ENCODE results near the gene EGLN3.

The EGLN3 gene

GRCh38 chr14:33950320-33951182, at the start of gene EGLN3:
EGLN3 (minus strand) TSS chr14:33951074; CDS start chr14:33950752, 322 bp downstream.
- TF ChIP-seq GATA3 (IDR thresholded peaks at IDR 0.05; ENCODE audit: low read depth, low read length) (no peak), GATA2 (IDR thresholded peaks at IDR 0.05; ENCODE audit: low read depth, low read length) (no peak)

DNA sequence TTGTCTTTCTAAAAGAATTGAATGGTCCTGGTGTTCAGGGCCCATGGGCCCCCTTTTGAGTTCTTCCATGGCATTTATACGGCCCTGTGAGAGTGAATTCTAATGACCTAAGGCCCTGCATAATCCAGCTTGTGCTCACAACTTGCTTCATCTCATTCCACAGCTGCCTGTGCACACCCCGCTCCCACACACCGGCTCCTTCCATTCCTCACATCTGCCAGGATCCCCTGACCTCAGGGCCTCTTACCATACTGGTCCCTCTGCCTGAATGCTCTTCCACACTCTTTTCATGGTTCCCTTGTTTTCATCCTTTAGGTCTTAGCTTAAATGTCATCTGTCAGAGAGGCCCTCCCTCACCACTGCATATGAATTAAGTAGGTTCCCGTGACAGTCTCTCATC, 49.5 kb upstream of the EGLN3 start:
- TF ChIP-seq GATA3 (IDR thresholded peaks at IDR 0.05; ENCODE audit: low read depth, low read length) (no peak), GATA2 (IDR thresholded peaks at IDR 0.05; ENCODE audit: low read depth, low read length) (no peak)

- TF ChIP-seq GATA3 (IDR thresholded peaks at IDR 0.05; ENCODE audit: low read depth, low read length) = no peak
Observed at GRCh38 chr14:33999771-34000291, 49.0 kb upstream of the EGLN3 start.

GRCh38 chr14:33997611-33998010, 46.7 kb upstream of the EGLN3 start:
- TF ChIP-seq GATA3 (IDR thresholded peaks at IDR 0.05; ENCODE audit: low read depth, low read length) = no peak
- no peak for TF ChIP-seq GATA2 (IDR thresholded peaks at IDR 0.05; ENCODE audit: low read depth, low read length)

DNA sequence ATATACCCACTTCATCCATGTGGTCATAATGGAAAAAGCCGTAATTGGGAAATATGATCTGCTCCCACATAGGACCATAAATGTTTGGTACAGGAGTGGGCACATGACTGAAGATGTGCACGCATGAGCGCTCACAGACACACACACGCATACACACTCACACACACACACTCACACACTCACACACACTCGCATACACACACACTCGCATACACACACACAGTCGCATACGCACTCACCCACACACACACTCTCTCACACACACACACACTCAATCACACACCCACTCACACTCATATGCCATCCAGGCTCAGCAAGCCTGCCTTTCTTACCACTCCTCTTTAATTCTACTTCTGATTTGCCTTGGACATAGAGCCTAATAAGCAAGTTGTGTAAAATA, 45.6 kb upstream of the EGLN3 start:
- no peak for TF ChIP-seq GATA2 (IDR thresholded peaks at IDR 0.05; ENCODE audit: low read depth, low read length)
- no peak for TF ChIP-seq GATA3 (IDR thresholded peaks at IDR 0.05; ENCODE audit: low read depth, low read length)

DNA sequence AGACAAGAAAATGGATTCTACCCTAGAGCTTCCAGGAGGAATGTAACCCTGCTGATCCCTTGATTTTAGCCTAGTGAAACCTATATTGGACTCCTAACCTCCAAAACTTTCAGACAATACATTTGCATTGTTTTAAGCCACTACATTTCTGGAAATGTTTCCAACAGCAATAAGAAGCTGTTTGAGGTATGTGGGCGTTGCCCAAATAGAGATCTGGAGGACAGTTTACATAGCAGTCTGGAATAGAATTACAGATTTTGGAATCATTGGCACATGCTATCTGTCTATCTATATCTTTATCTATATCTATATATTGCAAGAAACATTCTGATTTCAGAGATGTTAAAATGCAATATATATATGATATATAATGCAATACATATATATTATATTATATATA, 42.4 kb upstream of the EGLN3 start:
- TF ChIP-seq GATA2 (IDR thresholded peaks at IDR 0.05; ENCODE audit: low read depth, low read length) (no peak), GATA3 (IDR thresholded peaks at IDR 0.05; ENCODE audit: low read depth, low read length) (no peak)

DNA sequence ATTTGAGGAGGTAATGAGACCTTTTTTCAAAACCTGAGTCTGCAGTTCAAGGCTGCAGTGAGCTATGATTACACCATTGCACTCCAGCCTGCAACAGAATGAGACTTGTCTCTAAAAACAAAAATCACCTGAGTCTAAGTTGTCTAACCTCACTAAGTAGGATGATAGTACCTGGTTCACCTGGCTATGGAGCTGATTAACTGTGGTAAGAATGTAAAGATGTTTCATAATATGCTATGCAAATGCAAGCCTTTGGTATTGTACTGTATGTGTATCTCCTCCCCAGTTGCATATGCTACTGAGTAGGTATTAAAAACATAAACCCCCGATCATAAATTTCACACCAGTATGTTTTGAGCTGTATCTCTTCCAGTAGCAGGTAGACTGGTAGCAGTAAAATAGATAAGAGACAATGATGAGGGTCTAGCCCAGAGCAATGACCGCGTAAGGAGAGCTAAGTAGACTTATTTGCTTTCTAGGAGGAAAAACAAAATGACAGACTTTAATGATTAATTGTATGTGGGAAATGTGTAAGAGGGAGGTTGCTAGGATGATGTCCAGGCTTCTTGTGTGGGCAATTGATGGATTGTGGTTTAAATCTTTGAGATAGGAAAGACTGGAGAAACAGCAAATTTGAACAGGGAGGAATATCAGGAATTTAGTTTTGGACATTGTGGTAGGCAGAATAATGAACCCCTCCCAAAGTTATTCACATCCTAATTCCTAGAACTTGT, 41.6 kb upstream of the EGLN3 start:
- TF ChIP-seq GATA3 (IDR thresholded peaks at IDR 0.05; ENCODE audit: low read depth, low read length) = no peak
- TF ChIP-seq GATA2 (IDR thresholded peaks at IDR 0.05; ENCODE audit: low read depth, low read length) = no peak

DNA sequence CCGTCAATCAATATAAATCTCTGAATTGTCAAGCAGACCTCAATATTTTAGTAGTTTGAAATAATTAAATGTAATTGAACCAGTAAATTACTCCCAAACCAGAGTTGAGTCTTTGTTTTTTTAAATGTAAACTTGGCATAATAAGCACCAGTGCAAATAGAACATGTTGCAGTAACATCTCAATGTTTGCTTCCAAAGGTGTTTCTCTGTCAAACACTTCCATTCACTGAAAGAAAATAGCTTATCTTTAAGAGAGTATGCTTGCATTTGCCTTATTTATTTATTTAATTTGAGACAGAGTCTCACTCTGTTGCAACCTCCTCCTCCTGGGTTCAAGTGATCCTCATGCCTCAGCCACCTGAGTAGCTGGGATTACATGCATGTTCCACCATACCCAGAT, 39.9 kb upstream of the EGLN3 start:
- TF ChIP-seq GATA2 (IDR thresholded peaks at IDR 0.05; ENCODE audit: low read depth, low read length) (no peak), GATA3 (IDR thresholded peaks at IDR 0.05; ENCODE audit: low read depth, low read length) (no peak)

DNA sequence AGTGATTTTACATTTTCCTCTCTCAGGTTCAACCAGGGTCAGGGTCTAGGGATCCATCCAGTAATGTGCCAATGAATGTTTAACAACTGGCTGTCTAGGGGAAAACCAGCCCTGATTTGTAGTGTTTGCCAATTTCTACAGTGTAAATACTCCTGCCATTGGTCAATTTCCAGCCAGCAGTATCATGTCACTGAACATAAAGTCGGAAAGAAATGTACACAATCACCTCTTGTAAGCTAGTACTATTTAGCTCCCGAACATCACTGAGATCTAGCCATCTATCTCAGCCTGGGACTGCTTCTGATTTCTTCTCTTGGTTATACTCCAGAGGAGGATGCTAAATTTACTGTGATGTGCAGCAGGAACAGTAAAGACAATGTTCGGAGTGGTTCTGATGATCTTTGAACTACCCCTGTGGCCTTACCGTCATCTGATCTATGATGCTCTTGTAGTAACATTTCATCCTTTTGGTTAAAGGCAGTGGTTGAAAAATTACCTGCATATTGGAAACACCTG, 36.7 kb upstream of the EGLN3 start:
- no peak for TF ChIP-seq GATA2 (IDR thresholded peaks at IDR 0.05; ENCODE audit: low read depth, low read length)
- TF ChIP-seq GATA3 (IDR thresholded peaks at IDR 0.05; ENCODE audit: low read depth, low read length) = no peak

DNA sequence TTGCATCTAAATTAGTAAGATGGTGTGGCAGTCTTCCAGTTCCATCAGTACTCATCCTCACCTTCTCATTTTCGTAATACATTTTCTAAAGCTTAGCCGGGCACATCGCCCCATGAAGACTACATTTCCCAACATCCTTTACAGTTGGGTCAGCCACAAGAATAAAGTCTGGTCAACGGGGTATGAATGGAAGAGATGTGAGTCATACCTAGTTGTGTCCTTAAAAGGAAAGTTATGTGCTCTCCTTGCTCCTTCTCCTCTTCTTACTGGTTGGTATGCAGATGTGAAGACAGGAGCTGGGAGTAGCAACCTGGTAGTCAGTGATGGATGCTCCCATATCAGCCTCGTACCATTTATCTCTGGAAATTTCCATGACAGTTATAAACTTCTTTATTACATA, 35.9 kb upstream of the EGLN3 start:
- TF ChIP-seq GATA2 (IDR thresholded peaks at IDR 0.05; ENCODE audit: low read depth, low read length) (no peak), GATA3 (IDR thresholded peaks at IDR 0.05; ENCODE audit: low read depth, low read length) (no peak)

DNA sequence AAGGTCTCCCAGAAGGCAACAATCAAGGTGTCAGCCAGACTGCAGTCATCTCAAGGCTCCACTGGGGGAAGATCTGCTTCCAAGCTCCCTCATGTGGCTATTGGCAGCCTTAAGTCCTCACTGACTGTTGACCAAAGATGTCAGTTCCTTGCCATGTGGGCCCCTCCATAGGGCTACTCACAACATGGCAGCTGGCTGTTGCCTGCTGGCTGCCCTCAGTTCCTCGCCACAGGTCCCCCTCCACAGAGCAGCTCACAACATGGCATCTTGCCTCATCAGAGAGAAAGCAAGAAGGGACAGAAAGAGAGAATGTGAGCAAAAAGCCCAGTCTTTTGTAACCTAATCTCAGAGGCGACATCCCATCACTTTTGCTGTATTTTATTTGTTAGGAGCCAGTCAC, 34.4 kb upstream of the EGLN3 start:
- TF ChIP-seq GATA2 (IDR thresholded peaks at IDR 0.05; ENCODE audit: low read depth, low read length) = no peak
- no peak for TF ChIP-seq GATA3 (IDR thresholded peaks at IDR 0.05; ENCODE audit: low read depth, low read length)

DNA sequence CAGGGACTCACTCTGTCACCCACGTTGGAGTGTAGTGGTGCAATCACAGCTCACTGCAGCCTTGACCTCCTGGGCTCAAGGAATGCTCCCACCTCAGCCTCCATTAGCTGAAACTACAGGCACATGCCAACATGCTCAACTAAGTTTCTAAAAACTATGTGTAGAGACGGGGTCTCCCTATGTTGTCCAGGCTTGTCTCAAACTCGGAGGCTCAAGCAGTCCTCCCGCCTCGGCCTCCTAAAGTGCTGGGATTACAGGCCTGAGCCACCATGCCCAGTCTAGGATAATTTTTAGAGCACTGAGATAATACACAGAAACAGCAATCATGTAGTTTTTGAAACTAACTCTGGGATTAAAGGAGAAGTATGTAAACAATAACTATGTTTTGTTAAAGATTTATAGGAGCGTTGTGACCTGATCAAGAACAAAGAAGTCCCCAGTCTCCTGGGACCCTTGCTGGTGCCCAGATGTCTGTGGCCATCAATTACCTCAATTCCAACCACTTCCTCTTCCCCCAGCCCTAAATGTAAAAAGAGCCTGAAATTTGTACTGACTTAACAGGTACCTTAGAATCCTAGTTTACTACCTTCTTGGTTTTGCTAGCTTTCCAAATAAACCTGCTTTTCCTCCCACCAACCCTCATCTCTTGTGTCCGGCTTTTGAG, 28.9 kb upstream of the EGLN3 start:
- TF ChIP-seq GATA3 (IDR thresholded peaks at IDR 0.05; ENCODE audit: low read depth, low read length) (no peak), GATA2 (IDR thresholded peaks at IDR 0.05; ENCODE audit: low read depth, low read length) (no peak)

DNA sequence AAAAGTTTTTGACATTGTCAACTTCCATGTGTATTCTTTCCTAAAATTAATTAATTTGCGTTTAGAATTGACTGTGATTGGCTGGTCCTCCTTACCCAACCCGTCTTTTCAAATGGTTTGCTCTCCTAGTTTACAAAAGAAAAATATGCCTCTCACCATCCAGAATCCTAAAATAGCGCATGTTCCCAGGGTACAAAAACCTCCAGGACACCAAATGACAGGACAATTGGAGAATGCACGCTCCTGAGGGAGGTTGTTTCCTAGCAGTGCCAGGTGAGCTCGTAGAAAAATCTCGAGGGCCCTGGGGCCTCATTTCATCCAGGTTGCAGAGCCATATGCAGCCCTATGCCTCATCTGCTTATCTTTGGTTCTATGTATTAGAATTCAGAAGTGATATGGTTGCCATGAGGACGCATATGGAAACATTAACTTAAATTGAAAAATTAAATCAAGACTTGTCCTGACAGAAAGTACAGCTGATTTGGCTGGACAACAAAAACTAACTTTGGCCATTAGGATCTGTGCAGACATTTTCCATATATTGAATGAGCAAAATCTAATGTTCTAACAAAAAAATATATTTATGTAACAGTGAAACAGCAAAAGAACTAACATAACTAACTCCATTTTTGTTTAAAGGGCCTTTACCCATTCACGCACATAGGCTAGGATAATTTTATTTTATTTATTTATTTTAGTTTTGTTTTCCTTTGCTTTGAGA, 28.2 kb upstream of the EGLN3 start:
- peak; percentile 34; the same call in 1 of the 2 replicates for TF ChIP-seq GATA3 (IDR thresholded peaks at IDR 0.05; ENCODE audit: low read depth, low read length)
- TF ChIP-seq GATA2 (IDR thresholded peaks at IDR 0.05; ENCODE audit: low read depth, low read length) = peak; percentile 71

All from SH-SY5Y (cell line).